Thoracic aorta (tissue), 2 donors: ENCODE measurements around the gene XYLT1. TPM values are rescaled to one million over a fixed set of nuclear protein-coding genes. Genes with fewer than 3 reads are reported as not detected.
A peak's percentile ranks its signal among the peaks of the same experiment; 100 is the strongest.

Source experiments
- ATAC-seq: fragments of 150-250 bp; one replicate; pipeline ENCODE4 v1.8.0; 2017; ENCODE audit warnings: low read depth; ENCODE audit not compliant: insufficient number of reproducible peaks, low FRiP score
- DNase-seq: peaks from one replicate; pipeline ENCODE4 v3.0.0-alpha.2; 2020; ENCODE audit warnings: low spot score
- H3K27ac ChIP-seq, 2 donors: fragments of 200-600 bp; sonication (generic); 1 replicate in 1 of 2; 2 replicates in 1 of 2; pipeline ENCODE4 v1.5.1; 2016; ENCODE audit warnings: mild to moderate bottlenecking in 2 of 2, moderate library complexity in 2 of 2
- H3K27me3 ChIP-seq: fragments of 200-600 bp; sonication (generic); replicated peaks from 2 replicates; pipeline ENCODE4 v1.6.0; 2016; ENCODE audit warnings: mild to moderate bottlenecking; ENCODE audit not compliant: insufficient read depth
- H3K36me3 ChIP-seq: fragments of 200-600 bp; sonication (generic); one replicate; pipeline ENCODE4 v1.5.1; 2016
- H3K4me1 ChIP-seq, 2 donors: fragments of 200-600 bp; sonication (generic); 1 replicate in 1 of 2; 2 replicates in 1 of 2; pipeline versions ENCODE4 v1.5.1 to v1.6.0; 2016; ENCODE audit warnings: low read depth in 2 of 2, mild to moderate bottlenecking in 1 of 2; ENCODE audit not compliant: control insufficient read depth in 1 of 2
- H3K4me3 ChIP-seq: fragments of 200-600 bp; sonication (generic); 2 replicates; pipeline ENCODE4 v1.5.1; 2016; ENCODE audit warnings: mild to moderate bottlenecking
- H3K9me3 ChIP-seq: fragments of 200-600 bp; sonication (generic); 2 replicates; pipeline ENCODE4 v1.5.1; 2016
- CTCF ChIP-seq: fragments of 200-600 bp; sonication (generic); IDR thresholded peaks from one replicate; pipeline ENCODE4 v1.5.1; 2019; ENCODE audit warnings: antibody characterized with exemption
- total RNA-seq, 2 donors: library from RNA; depleted of rRNA; stranded (reverse); fragments of >200 nt; gene quantifications; one replicate each; pipeline versions ENCODE4 v1.1.0 to v1.2.3, GENCODE V29; 2016

The XYLT1 gene
- total RNA-seq, 2 donors from 2014 or later = 13.1 to 22.5 TPM

GRCh38 chr16:17409894-17410293 lies 60.9 kb downstream of the XYLT1 start:
- DNase-seq = no peak
- Histone ChIP-seq H3K9me3 (no peaks in the 10 kb centered on the region), H3K27ac (no peak overlapping the region), H3K4me1 (peaks cover 18 to 30% of the 10 kb centered on the region in 2 donors), H3K4me3 (no peak overlapping the region), H3K27me3 (no peaks in the 10 kb centered on the region), H3K36me3 (no peaks in the 10 kb centered on the region)
- no peak for ATAC-seq
- no peak for TF ChIP-seq CTCF

GRCh38 chr16:17408955-17409441 lies 61.8 kb downstream of the XYLT1 start:
- no peak for ATAC-seq
- Histone ChIP-seq H3K4me1 (peaks cover 25 to 38% of the 10 kb centered on the region in 2 donors), H3K27me3 (no peaks in the 10 kb centered on the region), H3K4me3 (no peak overlapping the region), H3K36me3 (no peaks in the 10 kb centered on the region), H3K27ac (no peak overlapping the region), H3K9me3 (no peaks in the 10 kb centered on the region)
- no peak for TF ChIP-seq CTCF
- no peak for DNase-seq

GRCh38 chr16:17408296-17408695 lies 62.5 kb downstream of the XYLT1 start:
- H3K4me1 ChIP-seq = peaks cover 28 to 42% of the 10 kb centered on the region in 2 donors
- H3K27ac ChIP-seq = no peak overlapping the region
- H3K4me3 ChIP-seq = no peak overlapping the region
- no peaks in the 10 kb centered on the region for H3K36me3 ChIP-seq
- no peak for ATAC-seq
- no peaks in the 10 kb centered on the region for H3K27me3 ChIP-seq
- no peak for DNase-seq
- no peaks in the 10 kb centered on the region for H3K9me3 ChIP-seq
- TF ChIP-seq CTCF = no peak

GRCh38 chr16:17407321-17407720 lies 63.4 kb downstream of the XYLT1 start:
- Histone ChIP-seq H3K9me3 (no peaks in the 10 kb centered on the region), H3K4me1 (peaks cover 28 to 34% of the 10 kb centered on the region in 2 donors), H3K4me3 (no peak overlapping the region), H3K36me3 (no peaks in the 10 kb centered on the region), H3K27ac (no peak overlapping the region), H3K27me3 (no peaks in the 10 kb centered on the region)
- ATAC-seq = no peak
- no peak for DNase-seq
- no peak for TF ChIP-seq CTCF

GRCh38 chr16:17404941-17405689 lies 65.6 kb downstream of the XYLT1 start:
- ATAC-seq = peak; percentile 87
- TF ChIP-seq CTCF = no peak
- no peaks in the 10 kb centered on the region for H3K9me3 ChIP-seq
- peak; percentile 81 for DNase-seq
- H3K4me3 ChIP-seq = peak overlapping the region; percentile 17
- no peaks in the 10 kb centered on the region for H3K27me3 ChIP-seq
- H3K36me3 ChIP-seq = no peaks in the 10 kb centered on the region
- peak overlapping the region; percentile 88 to 90 for H3K27ac ChIP-seq
- H3K4me1 ChIP-seq = peaks cover 25 to 37% of the 10 kb centered on the region in 2 donors
